Cerebellar cortex (tissue), 1 donor: ENCODE measurements around the gene TYSND1.
"Not testable (repeated sequence)": the region's sequence is repeated elsewhere in the genome, so short reads cannot be mapped to it uniquely, and the experiment has no call there.

ENCODE experiments used
- DNase-seq: peaks from one replicate; pipeline ENCODE4 v3.0.0-alpha.2; 2015; ENCODE audit warnings: low spot score

TYSND1 gene

DNA sequence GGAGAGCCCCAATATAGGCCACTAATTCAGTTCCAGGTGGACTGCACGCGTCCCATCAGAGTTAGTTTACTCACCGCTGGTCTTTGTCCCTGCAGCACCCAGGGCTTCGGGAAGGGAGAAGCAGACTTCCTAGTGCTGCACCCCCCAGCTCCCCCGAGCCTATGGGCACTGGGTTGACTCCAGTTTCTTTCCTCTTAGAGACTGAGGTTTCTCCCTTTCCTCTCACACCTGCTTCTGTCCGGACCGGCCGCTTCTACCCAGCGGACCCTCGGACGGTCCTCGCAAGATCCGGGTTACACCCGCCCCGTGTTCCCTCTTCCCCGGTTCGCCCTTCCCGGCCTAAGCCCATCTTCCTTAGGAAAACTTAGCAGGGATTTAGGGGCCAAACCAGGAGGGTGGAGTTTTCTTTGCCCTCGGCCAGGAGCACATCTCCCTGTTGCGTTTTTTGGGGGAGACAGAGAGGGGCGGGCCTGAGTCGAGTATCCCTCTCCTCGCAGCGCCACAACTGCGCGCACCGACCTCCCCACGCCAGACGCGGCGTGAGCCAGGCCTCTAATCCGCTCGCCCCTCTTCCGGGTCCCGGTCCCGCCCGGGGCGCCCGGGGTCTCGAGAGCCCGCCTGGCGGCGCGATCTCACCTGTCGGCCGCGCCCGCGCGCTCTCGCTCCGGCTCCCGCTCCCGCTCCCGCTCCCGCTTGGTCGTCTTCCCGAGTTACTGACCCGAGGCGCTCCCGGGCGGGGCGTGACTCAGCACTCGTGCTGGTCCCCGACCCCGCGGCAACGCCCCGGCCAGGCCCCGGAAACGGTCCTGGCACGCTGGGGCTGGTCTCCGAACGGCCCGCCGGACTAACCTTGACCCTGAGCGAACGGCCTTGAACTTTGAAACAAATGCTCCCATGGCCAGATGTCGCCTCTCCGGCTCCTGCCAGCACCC is 14.1 kb downstream of the TYSND1 start, which contains the start of gene AIFM2:
AIFM2 (minus strand) TSS at position 728 of the 932 bp plus-strand sequence. CDS start 8,741 bp downstream, outside the sequence.
- DNase-seq = no peak

DNA sequence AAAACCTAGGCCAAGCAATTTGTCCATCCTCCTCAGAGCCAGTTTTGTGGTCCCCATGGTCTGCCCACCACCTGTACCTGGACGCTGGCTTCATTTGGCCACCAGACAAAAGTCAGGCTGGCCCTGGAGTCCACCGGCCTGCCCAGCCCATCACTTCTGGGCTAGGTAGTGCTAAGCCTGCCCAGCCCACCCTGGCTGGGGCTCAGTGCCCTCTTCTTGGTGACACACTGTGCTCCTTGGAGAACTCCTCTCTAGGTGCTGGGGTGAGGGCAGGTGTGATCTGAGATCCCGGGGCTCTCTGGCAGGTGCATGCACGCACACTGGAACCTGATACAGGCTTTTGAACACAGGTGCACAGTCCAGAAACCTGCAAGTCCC is 15.0 kb downstream of the TYSND1 start:
- no peak for DNase-seq

DNA sequence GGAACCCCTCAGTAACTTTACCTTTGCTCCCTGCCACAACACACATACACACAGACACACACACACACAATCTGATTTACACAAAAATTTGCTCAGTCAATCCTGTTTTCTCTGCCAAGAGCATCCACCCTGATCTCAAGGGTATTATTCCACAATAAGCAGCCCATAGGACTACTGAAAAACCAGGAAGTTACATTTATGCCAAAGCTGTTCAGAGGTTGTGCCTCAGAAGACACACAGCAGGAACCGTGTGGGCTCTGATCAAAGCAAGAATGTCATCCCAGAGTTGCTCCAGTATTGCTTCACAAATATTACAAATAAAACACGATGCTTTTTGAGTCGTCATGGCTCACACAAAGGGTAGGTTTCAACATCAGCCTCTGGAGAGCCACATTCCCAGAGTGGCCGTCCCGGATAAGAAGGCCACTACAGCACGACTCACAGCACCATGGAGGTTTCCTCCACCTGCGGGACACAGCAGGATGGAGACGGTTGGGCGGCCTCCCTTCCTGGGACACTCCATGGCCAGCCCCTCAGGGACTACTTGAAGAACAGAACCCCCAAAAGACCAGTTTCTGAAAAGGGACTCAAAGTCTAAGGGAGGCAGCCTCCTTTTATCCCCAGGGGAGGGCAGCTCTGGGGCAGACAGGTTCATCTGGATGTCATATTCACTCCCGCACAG is 15.5 kb downstream of the TYSND1 start:
- no peak for DNase-seq

DNA sequence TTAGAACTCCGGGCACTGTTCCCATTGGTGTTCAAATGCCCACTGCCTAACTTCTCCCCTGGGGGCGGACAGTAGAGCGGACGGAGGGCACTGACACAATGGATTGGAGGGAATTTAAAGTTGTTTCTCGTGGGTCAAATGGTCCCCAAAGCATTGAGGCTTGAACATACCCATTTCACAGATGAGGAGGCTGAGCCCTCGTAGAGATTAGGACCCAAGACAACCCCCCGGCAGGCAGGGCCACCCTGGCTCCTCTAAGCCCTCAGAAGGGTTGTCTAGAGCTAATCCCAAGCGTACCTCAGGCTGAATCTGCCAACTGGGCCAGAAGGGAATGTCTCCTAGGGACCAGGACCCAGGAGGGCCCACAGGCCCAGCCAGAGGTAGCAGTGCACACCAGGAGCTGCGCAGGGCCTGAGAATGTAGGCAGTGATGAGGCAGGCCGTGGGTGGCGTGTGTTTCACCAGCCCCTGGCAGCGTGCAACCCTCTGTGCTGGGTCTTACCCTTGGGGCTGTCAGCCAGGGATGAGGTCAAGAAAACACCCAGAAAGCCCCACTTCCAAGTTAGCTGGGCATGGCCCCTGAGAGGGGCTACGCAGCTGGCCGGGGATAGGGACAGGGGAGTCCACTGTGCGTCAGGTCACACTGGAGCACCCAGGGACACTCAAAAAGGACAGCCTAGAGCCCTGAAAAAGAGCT is 19.7 kb downstream of the TYSND1 start:
- no peak for DNase-seq

DNA sequence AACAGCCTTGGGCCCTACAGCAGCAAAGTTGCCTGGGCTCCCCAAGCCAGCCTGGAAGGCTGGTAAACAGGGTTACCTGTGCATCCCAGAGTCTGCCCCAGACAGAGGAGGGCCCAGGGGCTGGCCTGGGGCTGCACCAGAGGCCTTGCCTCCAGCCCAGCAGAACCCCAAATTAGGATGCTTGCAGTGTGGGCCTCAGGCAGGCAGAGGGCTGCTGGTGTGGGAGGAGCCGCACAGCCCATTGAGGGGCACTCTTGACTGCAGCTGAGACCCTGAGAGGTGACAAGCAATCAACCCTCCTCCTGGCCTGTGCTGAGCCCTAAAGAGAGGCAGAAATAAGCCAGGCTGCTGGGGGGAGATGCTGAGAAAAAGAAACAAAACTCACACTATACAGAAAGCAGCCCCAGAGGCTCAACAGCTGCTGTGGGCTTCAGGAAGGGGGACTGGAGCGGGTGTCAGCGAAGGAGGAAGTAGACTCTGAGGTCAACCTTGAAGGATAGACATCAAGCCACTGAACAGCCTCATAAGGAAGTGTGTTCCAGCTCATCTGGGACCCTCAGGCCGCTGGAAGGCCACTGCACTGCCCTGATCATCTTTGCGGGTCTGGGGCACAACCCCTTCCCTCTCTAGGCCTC is 20.5 kb downstream of the TYSND1 start:
- no peak for DNase-seq

DNA sequence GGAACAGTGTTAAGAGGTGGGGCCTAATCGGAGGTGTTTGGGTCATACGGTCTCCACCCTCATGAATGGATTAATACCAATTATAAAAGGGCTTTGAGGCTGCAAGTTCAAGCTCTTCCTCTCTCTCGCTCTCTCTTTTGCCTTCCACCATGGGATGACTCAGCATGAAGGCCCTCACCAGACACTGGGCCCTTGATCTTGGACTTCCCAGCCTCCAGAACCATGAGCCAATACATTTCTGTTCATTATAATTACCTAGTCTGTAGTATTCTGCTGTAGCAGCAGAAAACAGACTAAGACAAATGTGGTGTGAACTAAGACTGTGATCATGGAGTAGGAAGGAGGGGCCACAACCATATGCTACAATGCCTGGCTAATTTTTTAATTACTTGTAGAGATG is 21.6 kb downstream of the TYSND1 start:
- DNase-seq = no peak

DNA sequence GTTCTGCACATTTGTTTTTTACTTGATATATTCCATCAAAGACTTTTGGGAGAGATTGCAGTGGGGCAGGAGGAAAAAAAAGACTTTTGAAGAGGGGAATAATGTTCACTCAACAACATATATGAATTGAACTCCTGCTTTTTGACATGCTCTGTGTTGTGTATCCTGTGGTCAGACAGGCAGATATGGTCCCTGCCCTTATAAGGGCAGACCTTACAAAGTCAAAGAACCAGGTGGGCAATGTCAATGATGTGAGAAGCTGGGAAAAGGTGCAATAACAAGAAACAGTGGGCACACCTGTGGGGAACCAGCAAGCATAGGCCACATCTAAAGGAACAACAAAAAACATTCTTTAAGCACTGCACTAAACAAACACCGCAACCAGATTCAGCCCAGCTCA is 22.1 kb downstream of the TYSND1 start:
- DNase-seq = no peak

DNA sequence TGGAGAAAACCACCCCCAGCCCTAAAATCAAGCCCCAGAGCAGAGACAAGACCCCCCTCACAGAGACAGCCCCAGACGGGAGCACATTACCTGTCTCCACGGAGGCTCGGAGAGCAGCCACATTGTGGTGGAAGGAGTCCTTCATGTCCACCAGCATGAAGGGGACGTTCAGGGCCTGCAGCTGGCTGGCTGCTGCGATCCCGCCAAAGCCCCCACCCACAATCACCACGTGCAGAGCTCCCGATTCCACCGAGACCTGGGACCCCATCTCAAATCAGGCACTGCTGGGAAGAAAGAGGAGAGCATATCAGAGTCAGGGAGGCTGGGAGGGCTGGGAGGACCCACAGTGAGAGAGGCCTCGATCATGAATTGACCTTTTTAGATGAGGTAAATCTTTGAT is 22.7 kb downstream of the TYSND1 start:
- DNase-seq = no peak

DNA sequence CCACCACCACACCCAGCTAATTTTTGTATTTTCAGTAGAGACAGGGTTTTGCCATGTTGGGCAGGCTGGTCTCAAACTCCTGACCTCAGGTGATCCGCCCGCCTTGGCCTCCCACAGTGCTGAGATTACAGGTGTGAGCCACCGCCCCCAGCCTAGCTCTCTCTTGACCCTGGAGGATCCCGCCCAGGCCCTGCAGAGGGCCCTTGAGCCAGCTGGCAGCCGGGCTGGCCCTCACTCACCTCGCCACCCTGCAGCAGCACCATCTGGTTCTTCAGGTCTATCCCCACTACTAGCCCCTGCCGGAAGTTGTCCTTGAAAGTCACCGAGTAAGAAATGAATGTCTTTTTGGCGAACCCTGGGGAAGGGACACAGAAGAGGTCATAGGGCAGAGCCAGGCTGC is 23.3 kb downstream of the TYSND1 start:
- DNase-seq = not testable (repeated sequence)

DNA sequence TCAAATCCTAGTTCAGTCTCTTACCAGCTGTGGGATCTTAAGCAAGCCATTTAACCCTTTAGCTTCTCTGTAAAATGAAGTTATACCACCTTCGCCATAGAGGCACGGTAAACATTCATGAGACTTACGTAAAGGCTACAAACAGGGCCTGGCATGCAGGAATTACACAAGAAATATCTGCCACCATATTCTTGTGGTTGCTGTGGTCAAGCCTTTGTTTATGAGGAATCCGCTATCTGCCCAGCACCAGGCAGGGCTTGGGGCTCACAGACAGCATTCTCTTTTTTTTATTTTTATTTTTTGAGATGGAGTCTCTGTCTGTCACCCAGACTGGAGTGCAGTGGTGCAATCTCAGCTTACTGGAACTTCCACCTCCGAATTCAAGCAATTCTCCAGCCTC is 23.8 kb downstream of the TYSND1 start:
- DNase-seq = no peak

DNA sequence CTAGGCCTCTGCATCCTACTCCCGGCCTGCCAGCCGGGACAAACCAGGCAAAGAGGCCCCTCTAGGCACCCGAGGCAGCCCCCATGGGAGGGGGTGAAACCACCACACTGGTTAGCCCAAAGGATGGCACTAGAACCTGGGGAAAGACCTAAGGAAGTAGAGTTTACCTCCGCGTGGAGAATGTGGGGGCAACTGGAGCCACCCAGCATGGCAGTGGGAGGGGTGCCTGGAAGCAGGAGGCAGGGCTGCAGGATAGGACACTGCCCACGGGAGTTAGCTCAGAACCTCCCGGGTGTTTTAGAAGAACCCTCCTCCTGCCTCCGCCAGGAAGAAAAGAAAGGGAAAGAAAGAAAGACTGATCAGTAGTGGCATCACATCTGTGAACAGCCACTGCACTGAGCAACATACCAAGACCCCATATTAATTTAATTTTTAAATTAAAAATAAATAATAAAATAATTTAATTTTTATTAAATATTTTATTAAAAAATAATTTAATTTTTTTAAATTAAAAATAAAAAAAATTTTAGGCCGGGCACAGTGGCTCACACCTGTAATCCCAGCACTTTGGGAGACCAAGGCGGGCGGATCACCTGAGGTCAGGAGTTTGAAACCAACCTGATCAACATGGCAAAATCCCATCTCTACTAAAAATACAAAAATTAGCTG is 25.1 kb downstream of the TYSND1 start:
- no peak for DNase-seq

DNA sequence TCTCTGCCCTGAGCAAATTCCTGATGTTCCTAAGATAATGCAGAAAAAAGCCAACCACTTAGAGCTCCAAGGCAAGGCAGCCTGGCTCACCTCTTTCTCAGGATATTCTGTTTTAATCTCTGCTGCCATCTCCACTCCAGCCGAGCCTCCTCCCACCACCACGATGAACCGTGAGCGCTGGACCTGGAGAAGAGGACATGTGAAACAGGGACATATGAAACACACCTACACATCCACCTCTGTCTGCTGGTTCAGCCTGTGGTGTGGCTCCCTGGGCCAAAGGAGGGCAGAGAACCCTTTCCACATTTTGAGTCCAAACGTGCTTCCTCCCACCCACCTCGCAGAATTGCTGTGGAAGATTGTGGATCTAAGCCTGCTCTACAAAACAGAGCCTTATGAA is 26.1 kb downstream of the TYSND1 start:
- no peak for DNase-seq

DNA sequence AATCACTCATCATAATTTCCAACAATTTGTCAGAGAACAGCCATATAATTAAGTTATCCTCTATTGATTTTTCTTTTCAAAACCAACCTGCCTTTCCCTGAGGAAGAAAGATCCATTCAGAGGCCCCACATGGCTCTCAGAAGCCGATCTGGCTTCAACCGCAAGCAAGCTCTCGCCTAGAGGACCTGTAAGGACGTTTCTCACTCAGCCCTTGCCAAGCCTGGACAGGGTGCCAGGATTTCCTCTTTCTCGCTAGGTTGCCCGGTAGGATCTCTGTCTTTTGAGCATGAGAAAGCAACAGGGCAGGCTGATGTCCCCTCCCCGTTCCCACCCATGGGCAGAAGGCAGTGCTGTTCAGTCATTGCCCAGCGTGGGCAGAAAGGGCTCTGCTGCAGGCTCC is 26.9 kb downstream of the TYSND1 start:
- DNase-seq = no peak

DNA sequence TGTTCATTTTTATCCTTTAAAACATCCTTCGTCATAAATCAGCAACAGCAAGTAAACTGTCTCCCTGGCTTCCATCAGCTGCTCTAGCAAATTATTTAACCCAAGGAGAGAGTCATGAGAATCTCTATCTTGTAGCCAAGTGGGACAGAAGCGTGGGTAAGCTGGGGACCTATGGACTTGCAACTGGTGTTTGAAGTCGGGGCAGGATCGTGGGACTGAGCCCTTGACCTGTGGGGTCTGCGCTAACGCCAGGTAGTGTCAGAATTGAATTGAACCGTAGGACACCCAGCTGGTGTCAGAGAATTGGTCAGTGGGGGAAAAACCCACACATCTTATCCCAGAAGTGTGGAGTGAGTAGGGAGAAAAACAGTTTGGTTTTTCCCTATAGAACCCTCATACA is 27.3 kb downstream of the TYSND1 start:
- no peak for DNase-seq

DNA sequence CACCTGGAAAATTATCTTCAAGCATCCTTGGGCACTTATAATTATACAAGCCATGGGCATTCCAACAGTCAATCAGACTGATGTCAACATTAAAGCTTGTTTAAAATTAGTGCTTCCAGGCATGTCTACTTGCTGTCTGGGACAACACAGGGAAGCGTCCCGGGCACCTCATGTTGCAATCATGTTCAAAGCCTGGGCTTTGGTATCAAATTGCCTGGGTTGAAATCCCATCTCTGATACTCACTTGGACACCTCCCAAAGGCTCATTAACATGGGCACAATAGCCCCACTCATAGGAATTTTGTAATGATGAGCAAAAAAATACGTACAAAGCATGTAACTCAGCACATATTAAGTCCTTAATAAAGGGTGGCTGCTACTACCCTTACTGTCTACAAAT is 28.3 kb downstream of the TYSND1 start:
- DNase-seq = no peak

DNA sequence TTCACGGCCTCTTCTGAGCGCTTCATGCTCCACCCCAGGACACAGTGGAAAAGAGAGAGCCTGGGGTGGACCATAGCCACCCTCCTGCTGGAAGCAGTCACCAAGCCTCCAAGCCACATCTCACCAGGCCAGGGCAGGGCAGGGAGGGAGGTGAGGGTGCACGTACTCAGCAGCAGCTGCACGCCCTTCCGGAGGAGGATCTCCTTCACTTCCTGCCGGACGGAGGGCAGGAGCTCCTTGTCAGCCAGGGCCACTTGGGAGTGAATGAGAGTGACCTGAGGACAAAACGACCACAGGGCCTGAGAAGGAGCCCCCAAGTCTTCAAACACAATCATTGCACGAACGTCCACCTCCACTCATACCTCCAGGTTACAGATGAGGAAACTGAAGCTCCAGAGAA is 28.9 kb downstream of the TYSND1 start:
- no peak for DNase-seq

DNA sequence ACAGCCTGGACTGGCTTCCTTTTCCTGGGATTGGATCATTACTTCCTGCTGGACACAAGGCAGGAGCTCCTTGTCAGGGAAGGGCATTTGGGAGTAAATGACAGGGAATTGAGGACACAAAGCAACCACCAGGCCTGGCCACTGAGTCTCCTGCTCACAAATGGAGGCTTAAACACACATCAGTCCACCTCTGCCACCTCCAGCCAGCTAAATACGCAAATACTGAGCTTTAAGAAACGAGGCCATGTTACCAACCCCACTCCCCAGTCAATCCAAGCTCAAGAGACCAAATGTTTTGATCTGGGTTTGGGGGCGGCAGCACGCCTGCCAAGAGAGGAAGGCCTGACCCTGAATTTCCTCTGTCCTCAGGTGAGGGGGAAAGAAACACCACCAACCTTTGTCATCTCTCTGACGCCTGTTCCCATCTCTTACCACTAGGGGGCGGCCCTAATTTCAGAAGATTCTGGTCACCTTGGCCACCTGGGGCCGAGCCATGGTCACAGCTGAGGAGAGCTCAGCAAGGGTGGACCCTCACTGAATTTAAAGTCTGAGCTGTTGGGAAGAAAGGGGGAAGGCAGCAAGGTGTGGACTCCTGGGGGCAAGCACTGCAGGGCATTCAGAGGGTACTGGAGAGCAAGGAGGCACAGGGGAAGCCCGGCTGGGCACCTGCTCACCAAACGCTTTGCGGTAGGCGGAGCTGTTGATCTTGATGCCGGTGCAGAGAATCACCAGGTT is 30.4 kb downstream of the TYSND1 start:
- peak; percentile 64 for DNase-seq

DNA sequence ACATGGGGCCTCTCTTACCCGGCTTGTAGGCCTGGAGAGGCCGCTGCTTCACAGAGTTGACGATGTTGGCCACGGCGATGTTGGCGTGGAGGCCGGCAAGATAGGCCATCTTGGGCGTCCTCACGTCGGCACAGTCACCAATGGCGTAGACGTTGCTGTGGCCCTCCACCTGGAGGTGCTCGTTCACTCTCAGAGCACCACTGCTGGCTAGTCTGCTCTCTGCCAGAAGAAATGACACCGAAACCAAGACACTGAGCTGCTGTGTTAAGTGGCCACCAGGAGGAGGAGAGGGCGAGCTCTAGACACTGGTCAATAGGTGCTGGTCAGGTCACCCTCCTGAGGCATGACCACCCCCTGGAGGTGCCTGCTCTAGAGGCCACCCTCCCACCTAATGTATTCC is 31.6 kb downstream of the TYSND1 start:
- no peak for DNase-seq

DNA sequence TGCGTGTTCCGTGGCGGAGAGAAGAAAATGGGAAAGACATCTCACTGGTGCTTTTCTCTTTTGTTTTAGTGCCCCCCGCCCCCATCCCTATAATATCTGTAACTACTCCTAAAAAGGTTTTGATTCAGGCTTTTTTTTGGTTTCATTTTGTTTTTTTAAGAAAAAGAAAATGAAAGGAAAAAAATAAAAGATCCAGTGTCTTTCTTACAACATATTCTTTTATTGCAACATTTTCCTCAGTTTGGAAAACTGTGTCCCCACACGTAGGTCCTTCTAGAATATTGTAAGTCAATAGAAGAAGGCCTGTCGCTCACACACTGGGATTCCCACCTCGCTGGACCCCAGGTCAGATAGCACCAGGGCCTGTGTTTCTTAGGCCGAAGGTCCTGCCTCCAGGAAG is 34.4 kb downstream of the TYSND1 start:
- DNase-seq = no peak

DNA sequence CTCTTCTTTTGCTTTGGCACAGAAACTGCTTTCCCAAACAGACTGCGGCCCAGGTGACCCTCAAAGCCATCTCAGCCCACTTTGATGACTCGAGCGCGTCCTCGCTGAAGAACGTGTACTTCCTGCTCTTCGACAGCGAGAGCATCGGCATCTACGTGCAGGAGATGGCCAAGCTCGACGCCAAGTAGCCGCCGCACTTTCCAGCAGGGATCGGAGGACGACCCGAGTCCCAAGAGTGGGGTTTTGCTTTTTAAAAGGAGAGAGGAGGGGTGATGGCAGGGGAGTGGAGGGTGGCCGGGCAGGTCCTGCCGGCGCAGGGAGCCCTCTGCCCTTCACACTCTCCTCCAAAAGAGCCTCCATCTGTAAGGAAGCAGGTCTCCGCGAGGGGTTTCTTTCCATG is 35.0 kb downstream of the TYSND1 start:
- DNase-seq = no peak
